Bronchial epithelial cell (primary cell): Measurements from ENCODE around the gene TYMS. TPM values are rescaled to one million over a fixed set of nuclear protein-coding genes. Genes with fewer than 3 reads are reported as not detected.

Experiments
- DNase-seq: peaks from one replicate; pipeline ENCODE4 v3.0.0-alpha.2; 2010; ENCODE audit warnings: low read depth
- FAIRE-seq: peaks from 2 replicates; lab custom pipeline; 2011; peaks lifted over from hg19 to GRCh38; lab: Jason Lieb, UNC
- H3K27me3 ChIP-seq: 2 replicates; pipeline ENCODE4 v1.5.1; 2011; ENCODE audit warnings: low read length; ENCODE audit not compliant: control insufficient read depth, insufficient read depth
- H3K36me3 ChIP-seq: 2 replicates; pipeline ENCODE4 v1.5.1; 2011; ENCODE audit warnings: low read length; ENCODE audit not compliant: control insufficient read depth, insufficient read depth
- H3K4me3 ChIP-seq: 2 replicates; pipeline ENCODE4 v1.5.1; 2011; ENCODE audit warnings: mild to moderate bottlenecking, low read depth, low read length, control low read depth
- CTCF ChIP-seq: IDR thresholded peaks from 2 replicates; pipeline ENCODE4 v1.5.1; 2011; ENCODE audit warnings: mild to moderate bottlenecking, moderate library complexity, low read length, control low read depth, inconsistent platforms; ENCODE audit not compliant: insufficient read depth, severe bottlenecking
- total RNA-seq: library from RNA; depleted of rRNA; stranded (reverse); fragments of >200 nt; gene quantifications from 2 replicates; pipeline ENCODE4 v1.2.1, GENCODE V29; 2014

TYMS gene
- total RNA-seq, 1 donor from 2014 or later = 5.5 TPM

GRCh38 chr18:631560-631959, 25.9 kb upstream of the TYMS start:
- no peaks in the 10 kb centered on the region for H3K27me3 ChIP-seq
- no peak for TF ChIP-seq CTCF
- DNase-seq (no peak), FAIRE-seq (no peak)
- no peak overlapping the region for H3K4me3 ChIP-seq
- no peaks in the 10 kb centered on the region for H3K36me3 ChIP-seq

- no peak overlapping the region for H3K4me3 ChIP-seq
- no peak for TF ChIP-seq CTCF
- no peak for FAIRE-seq
- H3K27me3 ChIP-seq = no peaks in the 10 kb centered on the region
- peak; percentile 53 for DNase-seq
- no peaks in the 10 kb centered on the region for H3K36me3 ChIP-seq
Measured at GRCh38 chr18:634551-635045, 22.9 kb upstream of the TYMS start.

- FAIRE-seq (no peak), DNase-seq (no peak)
- no peak for TF ChIP-seq CTCF
- Histone ChIP-seq H3K36me3 (no peaks in the 10 kb centered on the region), H3K27me3 (no peaks in the 10 kb centered on the region), H3K4me3 (no peak overlapping the region)
Measured at GRCh38 chr18:635171-635570, 22.3 kb upstream of the TYMS start.

- no peaks in the 10 kb centered on the region for H3K27me3 ChIP-seq
- DNase-seq = no peak
- no peak overlapping the region for H3K4me3 ChIP-seq
- H3K36me3 ChIP-seq = no peaks in the 10 kb centered on the region
- no peak for TF ChIP-seq CTCF
- no peak for FAIRE-seq
Measured at GRCh38 chr18:641224-641623, 16.2 kb upstream of the TYMS start.

GRCh38 chr18:644395-645004, 13.0 kb upstream of the TYMS start:
- FAIRE-seq (no peak), DNase-seq (no peak)
- H3K4me3 ChIP-seq = no peak overlapping the region
- H3K27me3 ChIP-seq = no peaks in the 10 kb centered on the region
- no peaks in the 10 kb centered on the region for H3K36me3 ChIP-seq
- TF ChIP-seq CTCF = no peak

- FAIRE-seq = peak; percentile 95
Measured at GRCh38 chr18:647304-647703, 10.1 kb upstream of the TYMS start.

More at GRCh38 chr18:647304-647703, 10.1 kb upstream of the TYMS start:
- TF ChIP-seq CTCF = no peak
- no peak for DNase-seq
- H3K27me3 ChIP-seq = no peaks in the 10 kb centered on the region
- no peaks in the 10 kb centered on the region for H3K36me3 ChIP-seq
- H3K4me3 ChIP-seq = no peak overlapping the region
